ENCODE data around the gene KAZN. TPM values are rescaled to one million over a fixed set of nuclear protein-coding genes. Genes with fewer than 3 reads are reported as not detected.

KAZN gene
- total and polyA plus RNA-seq, 10 donors = 20.0 to 245 (median 144) TPM

DNA sequence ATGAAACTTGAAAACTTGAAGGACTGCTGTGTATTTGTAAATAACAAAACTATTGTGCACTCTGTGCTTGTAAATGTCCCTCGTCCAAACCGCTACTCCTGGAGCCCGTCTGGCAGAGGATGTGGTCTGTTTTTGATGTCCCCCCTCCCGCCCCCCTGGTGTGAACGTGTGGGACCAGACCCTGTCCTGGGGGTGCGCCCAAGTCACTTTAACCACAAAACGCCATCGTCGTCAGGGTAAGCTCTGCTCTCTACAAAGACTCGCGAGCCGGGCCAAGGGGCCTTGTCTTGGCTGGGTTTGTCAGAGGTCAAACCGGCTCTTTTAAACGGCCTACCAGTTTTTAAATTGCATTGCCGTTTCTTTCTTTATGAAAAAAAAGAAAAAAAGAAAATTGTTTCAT lies 467.7 kb downstream of the KAZN start:
- TF ChIP-seq POLR2AphosphoS5 (IDR thresholded peaks at IDR 0.05) = no peak
- peaks cover 0 to 29% (median 4%) of the 10 kb centered on the region in 6 donors for H3K4me1 ChIP-seq
- no peaks in the 10 kb centered on the region for H3K27me3 ChIP-seq (replicated peaks in 1 of 7)
- DNase-seq = no peak
- H3K36me3 ChIP-seq = peaks cover 0 to 90% (median 29%) of the 10 kb centered on the region in 6 donors
- H3K4me3 ChIP-seq = no peak overlapping the region
- WGBS, 5 donors = 43 to 62% (median 50%) methylated on average over 15 of the region's 15 CpGs
- intact Hi-C loops (cut with DNase I; ENCODE audit: low total_unique reads) = no loop called here
- H3K9me3 ChIP-seq = peaks cover 0 to 11% (median 7%) of the 10 kb centered on the region in 8 donors
- H3K27ac ChIP-seq = peak overlapping the region in 2 of 8 donors; percentile 19 to 43

DNA sequence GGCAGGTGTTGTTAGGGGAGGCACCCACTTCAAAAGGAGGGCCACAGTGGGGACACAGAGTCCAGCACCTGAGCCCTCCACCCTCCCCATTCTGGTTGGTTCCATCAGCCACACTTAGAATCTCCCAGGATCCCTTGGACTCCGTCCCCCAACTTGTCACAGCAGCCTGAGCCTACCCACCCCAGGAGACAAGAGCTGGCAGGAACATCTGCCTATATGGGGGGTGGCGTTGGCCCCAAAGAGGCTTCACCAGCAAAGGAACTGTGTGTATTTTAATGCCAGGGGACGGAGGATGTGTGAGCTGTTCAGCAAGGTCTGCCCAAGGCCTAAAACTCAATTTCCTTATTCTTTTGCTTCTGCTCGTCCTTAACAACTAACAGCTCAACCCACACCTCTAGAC lies 468.7 kb downstream of the KAZN start:
- H3K36me3 ChIP-seq = peaks cover 0 to 88% (median 24%) of the 10 kb centered on the region in 6 donors
- no peak for DNase-seq
- H3K27ac ChIP-seq = peak overlapping the region in 4 of 8 donors; percentile 19 to 50 (median 32)
- no peak overlapping the region for H3K4me3 ChIP-seq
- intact Hi-C loops (cut with DNase I; ENCODE audit: low total_unique reads) = no loop called here
- H3K9me3 ChIP-seq = peaks cover 0 to 7% (median 5%) of the 10 kb centered on the region in 8 donors
- no peaks in the 10 kb centered on the region for H3K27me3 ChIP-seq (replicated peaks in 1 of 7)
- TF ChIP-seq POLR2A (IDR thresholded peaks at IDR 0.05) (no peak), POLR2AphosphoS5 (IDR thresholded peaks at IDR 0.05) (no peak)
- TF ChIP-seq, protein P1, sequence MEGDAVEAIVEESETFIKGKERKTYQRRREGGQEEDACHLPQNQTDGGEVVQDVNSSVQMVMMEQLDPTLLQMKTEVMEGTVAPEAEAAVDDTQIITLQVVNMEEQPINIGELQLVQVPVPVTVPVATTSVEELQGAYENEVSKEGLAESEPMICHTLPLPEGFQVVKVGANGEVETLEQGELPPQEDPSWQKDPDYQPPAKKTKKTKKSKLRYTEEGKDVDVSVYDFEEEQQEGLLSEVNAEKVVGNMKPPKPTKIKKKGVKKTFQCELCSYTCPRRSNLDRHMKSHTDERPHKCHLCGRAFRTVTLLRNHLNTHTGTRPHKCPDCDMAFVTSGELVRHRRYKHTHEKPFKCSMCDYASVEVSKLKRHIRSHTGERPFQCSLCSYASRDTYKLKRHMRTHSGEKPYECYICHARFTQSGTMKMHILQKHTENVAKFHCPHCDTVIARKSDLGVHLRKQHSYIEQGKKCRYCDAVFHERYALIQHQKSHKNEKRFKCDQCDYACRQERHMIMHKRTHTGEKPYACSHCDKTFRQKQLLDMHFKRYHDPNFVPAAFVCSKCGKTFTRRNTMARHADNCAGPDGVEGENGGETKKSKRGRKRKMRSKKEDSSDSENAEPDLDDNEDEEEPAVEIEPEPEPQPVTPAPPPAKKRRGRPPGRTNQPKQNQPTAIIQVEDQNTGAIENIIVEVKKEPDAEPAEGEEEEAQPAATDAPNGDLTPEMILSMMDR (IDR thresholded peaks at IDR 0.05 in 8 of 11, conservative IDR thresholded peaks at IDR 0.05 in 3 of 11) = no peak
- peaks cover 0 to 19% (median 3%) of the 10 kb centered on the region in 6 donors for H3K4me1 ChIP-seq
- 71 to 85% (median 76%) methylated on average over 4 of the region's 4 CpGs for WGBS, 5 donors

DNA sequence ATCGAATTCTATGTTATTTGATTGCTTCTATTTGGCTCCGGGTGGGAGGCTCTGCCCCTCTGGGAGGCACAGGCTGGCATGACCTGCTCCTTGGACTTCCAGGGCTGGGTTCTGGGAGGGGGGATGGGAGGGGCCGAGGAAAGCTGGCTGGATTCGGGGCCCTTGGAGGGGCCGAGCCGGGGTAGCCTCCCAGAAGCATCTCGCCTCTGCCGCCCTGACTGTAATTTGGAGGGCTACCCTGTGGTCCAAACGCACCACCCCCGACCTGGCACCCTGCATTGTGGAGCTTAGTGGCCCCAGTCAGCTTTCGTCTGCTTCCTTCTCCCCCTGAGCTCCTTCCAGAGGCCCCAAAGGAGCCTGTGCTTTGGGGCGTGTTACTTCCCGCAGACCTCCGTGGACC lies 469.7 kb downstream of the KAZN start:
- TF ChIP-seq POLR2A (IDR thresholded peaks at IDR 0.05) (no peak), POLR2AphosphoS5 (IDR thresholded peaks at IDR 0.05) (peak in 2 of 3 donors; percentile 15 to 29)
- no peak for DNase-seq
- Histone ChIP-seq H3K9me3 (no peaks in the 10 kb centered on the region), H3K4me3 (no peak overlapping the region), H3K4me1 (peaks cover 0 to 13% (median under 1%) of the 10 kb centered on the region in 6 donors), H3K36me3 (peaks cover 0 to 78% (median 16%) of the 10 kb centered on the region in 6 donors), H3K27me3 (replicated peaks in 1 of 7) (no peaks in the 10 kb centered on the region), H3K27ac (no peak overlapping the region)
- WGBS, 5 donors = 85 to 90% (median 87%) methylated on average over 14 of the region's 14 CpGs
- intact Hi-C loops (cut with DNase I; ENCODE audit: low total_unique reads) = no loop called here

DNA sequence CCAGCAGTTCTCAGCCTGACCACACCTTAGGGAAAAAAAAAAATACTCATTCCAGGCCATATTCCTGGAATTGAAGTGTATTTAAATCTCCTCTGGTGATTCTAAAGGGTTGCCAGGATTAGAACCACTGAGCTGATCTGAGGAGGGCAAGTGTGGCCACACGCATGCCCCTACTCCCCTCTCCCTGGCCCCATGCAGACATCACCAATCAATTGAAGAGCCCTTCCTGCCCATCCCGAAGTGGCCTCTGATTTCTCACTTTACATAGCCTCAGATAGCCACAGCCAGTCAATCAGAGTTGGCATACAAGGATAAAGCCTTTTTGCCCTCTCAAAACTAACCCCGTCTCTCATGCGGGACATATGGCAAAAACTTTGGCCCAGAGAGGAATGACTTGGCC lies 470.5 kb downstream of the KAZN start:
- TF ChIP-seq POLR2A (IDR thresholded peaks at IDR 0.05) (no peak), POLR2AphosphoS5 (IDR thresholded peaks at IDR 0.05) (no peak)
- TF ChIP-seq, protein P1 (IDR thresholded peaks at IDR 0.05 in 8 of 11, conservative IDR thresholded peaks at IDR 0.05 in 3 of 11) = no peak
- peaks cover 0 to 76% (median 10%) of the 10 kb centered on the region in 6 donors for H3K36me3 ChIP-seq
- no peak for DNase-seq
- WGBS, 5 donors = 75 to 94% (median 88%) methylated on average over 4 of the region's 4 CpGs
- no peak overlapping the region for H3K27ac ChIP-seq
- H3K27me3 ChIP-seq (replicated peaks in 1 of 7) = no peaks in the 10 kb centered on the region
- intact Hi-C loops (cut with DNase I; ENCODE audit: low total_unique reads) = no loop called here
- H3K4me1 ChIP-seq = peaks cover 0 to 5% (median 0%) of the 10 kb centered on the region in 6 donors
- H3K4me3 ChIP-seq = no peak overlapping the region
- no peaks in the 10 kb centered on the region for H3K9me3 ChIP-seq

DNA sequence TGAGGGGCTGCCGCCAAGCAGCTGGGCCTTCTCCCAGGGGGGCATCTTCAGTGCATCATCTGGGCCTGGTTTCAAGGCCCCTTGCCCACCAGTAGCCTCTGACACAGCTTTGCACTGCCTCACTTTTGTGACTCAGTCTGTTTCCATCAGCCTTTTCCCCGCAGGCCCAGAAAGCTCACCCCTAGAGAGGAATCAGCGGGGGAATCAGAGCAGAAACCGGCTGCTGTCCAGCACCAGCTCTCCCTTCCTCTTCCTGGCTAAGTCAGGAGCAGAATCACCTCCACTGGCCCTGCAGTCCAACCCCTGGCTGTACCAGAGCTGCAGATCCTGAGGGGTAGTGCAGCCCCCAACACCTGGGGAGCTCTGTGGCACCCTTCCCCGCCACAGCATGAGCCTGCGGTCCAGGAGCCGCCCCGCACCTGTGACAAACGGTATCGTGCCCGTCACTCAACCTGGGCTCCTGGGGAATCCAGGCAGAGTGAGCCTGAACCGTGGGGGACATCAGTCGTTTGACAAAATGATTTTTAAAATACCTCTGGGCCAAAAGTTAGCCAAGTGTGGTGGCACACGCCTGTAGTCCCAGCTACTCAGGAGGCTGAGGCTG lies 471.8 kb downstream of the KAZN start:
- DNase-seq = no peak
- H3K27me3 ChIP-seq (replicated peaks in 1 of 7) = no peaks in the 10 kb centered on the region
- no peaks in the 10 kb centered on the region for H3K4me1 ChIP-seq
- H3K36me3 ChIP-seq = peaks cover 0 to 63% (median 10%) of the 10 kb centered on the region in 6 donors
- no peak overlapping the region for H3K4me3 ChIP-seq
- 85 to 94% (median 90%) methylated on average over 7 to 14 of the region's 14 CpGs for WGBS, 5 donors
- intact Hi-C loops (cut with DNase I; ENCODE audit: low total_unique reads) = no loop called here
- no peaks in the 10 kb centered on the region for H3K9me3 ChIP-seq
- no peak overlapping the region for H3K27ac ChIP-seq
- TF ChIP-seq POLR2A (IDR thresholded peaks at IDR 0.05) (no peak), POLR2AphosphoS5 (IDR thresholded peaks at IDR 0.05) (peak in 2 of 3 donors; percentile 31 to 62)
